GM23338 (cell line): ENCODE results near the gene GNAI1. TPM values are rescaled to one million over a fixed set of nuclear protein-coding genes. Genes with fewer than 3 reads are reported as not detected.
A peak's percentile ranks its signal among the peaks of the same experiment; 100 is the strongest.

ENCODE experiments used
- ATAC-seq: fragments of 200-7000 bp; cut with Tn5 transposase; 3 replicates; pipeline ENCODE4 v1.9.1; 2020
- DNase-seq: peaks from one replicate; pipeline ENCODE4 v3.0.0-alpha.2; 2015; ENCODE audit warnings: low spot score
- H2AFZ ChIP-seq: fragments of 200-600 bp; sonication (generic); 2 replicates; pipeline ENCODE4 v1.8.0; 2016; ENCODE audit warnings: antibody characterized with exemption, mild to moderate bottlenecking, moderate library complexity
- H3F3A ChIP-seq: fragments of 200-600 bp; sonication (generic); replicated peaks from 2 replicates; pipeline ENCODE4 v1.8.0; 2017; ENCODE audit warnings: antibody characterized with exemption, mixed run types, low read depth
- H3K27ac ChIP-seq: fragments of 200-600 bp; sonication (generic); 2 replicates; pipeline ENCODE4 v1.6.1; 2016; ENCODE audit warnings: low read depth
- H3K27me3 ChIP-seq: fragments of 200-600 bp; sonication (generic); 2 replicates; pipeline ENCODE4 v1.8.0; 2016; ENCODE audit warnings: mild to moderate bottlenecking, mixed run types, moderate library complexity; ENCODE audit not compliant: insufficient read depth
- H3K36me3 ChIP-seq: fragments of 200-600 bp; sonication (generic); 2 replicates; pipeline ENCODE4 v1.8.0; 2016; ENCODE audit warnings: mild to moderate bottlenecking; ENCODE audit not compliant: insufficient read depth
- H3K4me1 ChIP-seq: fragments of 200-600 bp; sonication (generic); 2 replicates; pipeline ENCODE4 v1.8.0; 2016; ENCODE audit warnings: mild to moderate bottlenecking, moderate library complexity; ENCODE audit not compliant: insufficient read depth
- H3K4me2 ChIP-seq: fragments of 200-600 bp; sonication (generic); 2 replicates; pipeline ENCODE4 v1.7.1; 2017; ENCODE audit warnings: mixed run types
- H3K4me3 ChIP-seq: fragments of 200-600 bp; sonication (generic); 2 replicates; pipeline ENCODE4 v1.6.1; 2016; ENCODE audit warnings: mixed run types
- H3K79me2 ChIP-seq: fragments of 200-600 bp; sonication (generic); replicated peaks from 2 replicates; pipeline ENCODE4 v1.8.0; 2017; ENCODE audit warnings: mild to moderate bottlenecking; ENCODE audit not compliant: insufficient read depth
- H3K9me2 ChIP-seq: fragments of 200-600 bp; sonication (generic); 2 replicates; pipeline ENCODE4 v1.8.0; 2017; ENCODE audit not compliant: insufficient read depth
- H4K20me1 ChIP-seq: fragments of 200-600 bp; sonication (generic); replicated peaks from 2 replicates; pipeline ENCODE4 v1.8.0; 2017; ENCODE audit warnings: mild to moderate bottlenecking; ENCODE audit not compliant: insufficient read depth
- H3K27ac Mint-ChIP-seq: 2 replicates; pipeline ENCODE4 v1.8.0; 2020; ENCODE audit warnings: inconsistent platforms, mild to moderate bottlenecking, moderate library complexity, mixed read lengths
- H3K27me3 Mint-ChIP-seq: 3 replicates; pipeline ENCODE4 v1.8.0; 2022; ENCODE audit warnings: low read depth, mild to moderate bottlenecking, moderate library complexity, mixed read lengths, inconsistent platforms; ENCODE audit not compliant: insufficient read depth, poor library complexity
- H3K36me3 Mint-ChIP-seq: 3 replicates; pipeline ENCODE4 v1.8.0; 2021; ENCODE audit warnings: low read depth, mild to moderate bottlenecking, inconsistent platforms, moderate library complexity, mixed read lengths
- H3K4me1 Mint-ChIP-seq: 3 replicates; pipeline ENCODE4 v1.8.0; 2020; ENCODE audit warnings: mild to moderate bottlenecking, inconsistent platforms, mixed read lengths
- H3K4me3 Mint-ChIP-seq: 3 replicates; pipeline ENCODE4 v1.8.0; 2021; ENCODE audit warnings: moderate library complexity, mild to moderate bottlenecking, inconsistent platforms, mixed read lengths
- H3K9me3 Mint-ChIP-seq: 3 replicates; pipeline ENCODE4 v1.8.0; 2020; ENCODE audit warnings: moderate library complexity, mild to moderate bottlenecking, inconsistent platforms, mixed read lengths
- NANOG ChIP-seq: IDR thresholded peaks from 2 replicates; pipeline ENCODE4 v1.6.1; 2016; ENCODE audit warnings: antibody characterized with exemption, borderline replicate concordance
- polyA plus RNA-seq: library from polyadenylated mRNA; unstranded; fragments of >200 nt; fragmentation: Nextera tagmentation; extraction: Ambion mirVana; gene quantifications from 2 replicates; pipeline ENCODE4 v1.2.1, GENCODE V29; 2016
- total RNA-seq: library from RNA; depleted of rRNA; stranded (reverse); fragments of >200 nt; shearing (Covaris generic); gene quantifications from 2 replicates; pipeline ENCODE4 v1.2.3, GENCODE V29; 2014
- TF ChIP-seq, protein P1 (sequence below), 2 experiments: fragments of 200-600 bp in 1 of 2; sonication (generic) in 1 of 2; conservative IDR thresholded peaks; 2 replicates each; pipeline versions ENCODE4 v1.5.1 to v1.6.1; 2016 to 2017; ENCODE audit warnings: antibody characterized with exemption in 2 of 2, low read depth in 2 of 2, mild to moderate bottlenecking in 2 of 2, moderate library complexity in 1 of 2
- TF ChIP-seq, protein P2 (sequence below): fragments of 250-450 bp; sonication (Bioruptor Pico); IDR thresholded peaks from 2 replicates; pipeline ENCODE4 v1.5.0; 2020; ENCODE audit warnings: mild to moderate bottlenecking, moderate library complexity

GNAI1 gene
- total and polyA plus RNA-seq, 2 experiments from 2014 or later: 31.3 to 36.9 TPM

DNA sequence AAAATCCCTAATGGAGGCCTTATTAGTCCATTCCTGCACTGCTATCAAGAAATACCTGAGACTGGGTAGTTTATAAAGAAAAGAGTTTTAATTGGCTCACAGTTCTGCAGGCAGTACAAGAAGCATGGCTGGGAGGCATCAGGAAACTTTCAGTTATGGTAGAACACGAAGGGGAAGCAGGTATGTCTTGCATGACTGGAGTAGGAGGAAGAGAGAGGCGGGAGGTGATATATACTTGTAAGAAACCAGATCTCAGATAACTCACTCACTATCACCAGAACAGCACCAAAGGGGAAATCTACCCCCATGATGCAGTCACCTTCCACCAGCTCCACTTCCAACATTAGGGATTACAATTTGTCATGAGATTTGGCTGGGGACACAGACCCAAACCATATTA, 35.8 kb downstream of the GNAI1 start:
- TF ChIP-seq, protein P1, sequence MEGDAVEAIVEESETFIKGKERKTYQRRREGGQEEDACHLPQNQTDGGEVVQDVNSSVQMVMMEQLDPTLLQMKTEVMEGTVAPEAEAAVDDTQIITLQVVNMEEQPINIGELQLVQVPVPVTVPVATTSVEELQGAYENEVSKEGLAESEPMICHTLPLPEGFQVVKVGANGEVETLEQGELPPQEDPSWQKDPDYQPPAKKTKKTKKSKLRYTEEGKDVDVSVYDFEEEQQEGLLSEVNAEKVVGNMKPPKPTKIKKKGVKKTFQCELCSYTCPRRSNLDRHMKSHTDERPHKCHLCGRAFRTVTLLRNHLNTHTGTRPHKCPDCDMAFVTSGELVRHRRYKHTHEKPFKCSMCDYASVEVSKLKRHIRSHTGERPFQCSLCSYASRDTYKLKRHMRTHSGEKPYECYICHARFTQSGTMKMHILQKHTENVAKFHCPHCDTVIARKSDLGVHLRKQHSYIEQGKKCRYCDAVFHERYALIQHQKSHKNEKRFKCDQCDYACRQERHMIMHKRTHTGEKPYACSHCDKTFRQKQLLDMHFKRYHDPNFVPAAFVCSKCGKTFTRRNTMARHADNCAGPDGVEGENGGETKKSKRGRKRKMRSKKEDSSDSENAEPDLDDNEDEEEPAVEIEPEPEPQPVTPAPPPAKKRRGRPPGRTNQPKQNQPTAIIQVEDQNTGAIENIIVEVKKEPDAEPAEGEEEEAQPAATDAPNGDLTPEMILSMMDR (conservative IDR thresholded peaks at IDR 0.05; ENCODE audit: low read depth in 2 of 2): no peak
- no peak overlapping the region for H2AFZ ChIP-seq
- peaks cover 86% of the 10 kb centered on the region for H3K79me2 ChIP-seq
- Mint-ChIP-seq H3K27ac (no peak overlapping the region), H3K36me3 (peaks cover 31% of the 10 kb centered on the region; the same call in 2 of the 3 replicates), H3K9me3 (peaks cover 16% of the 10 kb centered on the region), H3K27me3 (no peaks in the 10 kb centered on the region), H3K4me3 (no peak overlapping the region), H3K4me1 (peaks cover 40% of the 10 kb centered on the region)
- peaks cover 56% of the 10 kb centered on the region for H3K4me1 ChIP-seq
- no peaks in the 10 kb centered on the region for H3K9me2 ChIP-seq
- no peak for ATAC-seq
- H3K4me3 ChIP-seq: no peak overlapping the region
- H4K20me1 ChIP-seq: no peaks in the 10 kb centered on the region
- no peaks in the 10 kb centered on the region for H3K27me3 ChIP-seq
- DNase-seq: no peak
- H3F3A ChIP-seq: no peaks in the 10 kb centered on the region
- no peak overlapping the region for H3K27ac ChIP-seq
- H3K36me3 ChIP-seq: no peaks in the 10 kb centered on the region
- H3K4me2 ChIP-seq: no peak overlapping the region

DNA sequence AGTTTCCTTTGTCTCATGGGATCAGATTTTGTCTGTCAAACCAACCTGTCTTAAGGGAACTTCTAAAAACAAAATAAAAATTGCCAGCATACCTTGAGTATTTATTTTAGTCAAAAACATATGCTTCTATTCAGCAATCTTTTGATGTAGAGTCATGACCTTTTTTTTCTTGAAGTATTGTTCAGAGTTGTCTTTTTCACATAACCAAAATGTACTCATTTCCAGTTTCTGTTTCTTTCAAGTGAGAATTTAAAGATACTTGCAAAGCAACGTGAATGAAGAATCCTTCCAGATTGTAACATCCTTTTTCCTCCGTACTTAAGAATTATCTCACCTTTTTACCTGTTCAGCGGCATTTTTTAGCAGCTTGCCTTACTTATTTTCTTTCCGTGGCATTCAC, 37.8 kb downstream of the GNAI1 start:
- Mint-ChIP-seq H3K36me3 (peaks cover 31% of the 10 kb centered on the region; the same call in 2 of the 3 replicates), H3K4me3 (no peak overlapping the region), H3K27ac (peak overlapping the region; percentile 33; the same call in 1 of the 2 replicates), H3K27me3 (no peaks in the 10 kb centered on the region), H3K9me3 (peaks cover 16% of the 10 kb centered on the region), H3K4me1 (peaks cover 37% of the 10 kb centered on the region)
- DNase-seq: no peak
- H3K27me3 ChIP-seq: no peaks in the 10 kb centered on the region
- TF ChIP-seq NANOG: no peak
- TF ChIP-seq, protein P2, sequence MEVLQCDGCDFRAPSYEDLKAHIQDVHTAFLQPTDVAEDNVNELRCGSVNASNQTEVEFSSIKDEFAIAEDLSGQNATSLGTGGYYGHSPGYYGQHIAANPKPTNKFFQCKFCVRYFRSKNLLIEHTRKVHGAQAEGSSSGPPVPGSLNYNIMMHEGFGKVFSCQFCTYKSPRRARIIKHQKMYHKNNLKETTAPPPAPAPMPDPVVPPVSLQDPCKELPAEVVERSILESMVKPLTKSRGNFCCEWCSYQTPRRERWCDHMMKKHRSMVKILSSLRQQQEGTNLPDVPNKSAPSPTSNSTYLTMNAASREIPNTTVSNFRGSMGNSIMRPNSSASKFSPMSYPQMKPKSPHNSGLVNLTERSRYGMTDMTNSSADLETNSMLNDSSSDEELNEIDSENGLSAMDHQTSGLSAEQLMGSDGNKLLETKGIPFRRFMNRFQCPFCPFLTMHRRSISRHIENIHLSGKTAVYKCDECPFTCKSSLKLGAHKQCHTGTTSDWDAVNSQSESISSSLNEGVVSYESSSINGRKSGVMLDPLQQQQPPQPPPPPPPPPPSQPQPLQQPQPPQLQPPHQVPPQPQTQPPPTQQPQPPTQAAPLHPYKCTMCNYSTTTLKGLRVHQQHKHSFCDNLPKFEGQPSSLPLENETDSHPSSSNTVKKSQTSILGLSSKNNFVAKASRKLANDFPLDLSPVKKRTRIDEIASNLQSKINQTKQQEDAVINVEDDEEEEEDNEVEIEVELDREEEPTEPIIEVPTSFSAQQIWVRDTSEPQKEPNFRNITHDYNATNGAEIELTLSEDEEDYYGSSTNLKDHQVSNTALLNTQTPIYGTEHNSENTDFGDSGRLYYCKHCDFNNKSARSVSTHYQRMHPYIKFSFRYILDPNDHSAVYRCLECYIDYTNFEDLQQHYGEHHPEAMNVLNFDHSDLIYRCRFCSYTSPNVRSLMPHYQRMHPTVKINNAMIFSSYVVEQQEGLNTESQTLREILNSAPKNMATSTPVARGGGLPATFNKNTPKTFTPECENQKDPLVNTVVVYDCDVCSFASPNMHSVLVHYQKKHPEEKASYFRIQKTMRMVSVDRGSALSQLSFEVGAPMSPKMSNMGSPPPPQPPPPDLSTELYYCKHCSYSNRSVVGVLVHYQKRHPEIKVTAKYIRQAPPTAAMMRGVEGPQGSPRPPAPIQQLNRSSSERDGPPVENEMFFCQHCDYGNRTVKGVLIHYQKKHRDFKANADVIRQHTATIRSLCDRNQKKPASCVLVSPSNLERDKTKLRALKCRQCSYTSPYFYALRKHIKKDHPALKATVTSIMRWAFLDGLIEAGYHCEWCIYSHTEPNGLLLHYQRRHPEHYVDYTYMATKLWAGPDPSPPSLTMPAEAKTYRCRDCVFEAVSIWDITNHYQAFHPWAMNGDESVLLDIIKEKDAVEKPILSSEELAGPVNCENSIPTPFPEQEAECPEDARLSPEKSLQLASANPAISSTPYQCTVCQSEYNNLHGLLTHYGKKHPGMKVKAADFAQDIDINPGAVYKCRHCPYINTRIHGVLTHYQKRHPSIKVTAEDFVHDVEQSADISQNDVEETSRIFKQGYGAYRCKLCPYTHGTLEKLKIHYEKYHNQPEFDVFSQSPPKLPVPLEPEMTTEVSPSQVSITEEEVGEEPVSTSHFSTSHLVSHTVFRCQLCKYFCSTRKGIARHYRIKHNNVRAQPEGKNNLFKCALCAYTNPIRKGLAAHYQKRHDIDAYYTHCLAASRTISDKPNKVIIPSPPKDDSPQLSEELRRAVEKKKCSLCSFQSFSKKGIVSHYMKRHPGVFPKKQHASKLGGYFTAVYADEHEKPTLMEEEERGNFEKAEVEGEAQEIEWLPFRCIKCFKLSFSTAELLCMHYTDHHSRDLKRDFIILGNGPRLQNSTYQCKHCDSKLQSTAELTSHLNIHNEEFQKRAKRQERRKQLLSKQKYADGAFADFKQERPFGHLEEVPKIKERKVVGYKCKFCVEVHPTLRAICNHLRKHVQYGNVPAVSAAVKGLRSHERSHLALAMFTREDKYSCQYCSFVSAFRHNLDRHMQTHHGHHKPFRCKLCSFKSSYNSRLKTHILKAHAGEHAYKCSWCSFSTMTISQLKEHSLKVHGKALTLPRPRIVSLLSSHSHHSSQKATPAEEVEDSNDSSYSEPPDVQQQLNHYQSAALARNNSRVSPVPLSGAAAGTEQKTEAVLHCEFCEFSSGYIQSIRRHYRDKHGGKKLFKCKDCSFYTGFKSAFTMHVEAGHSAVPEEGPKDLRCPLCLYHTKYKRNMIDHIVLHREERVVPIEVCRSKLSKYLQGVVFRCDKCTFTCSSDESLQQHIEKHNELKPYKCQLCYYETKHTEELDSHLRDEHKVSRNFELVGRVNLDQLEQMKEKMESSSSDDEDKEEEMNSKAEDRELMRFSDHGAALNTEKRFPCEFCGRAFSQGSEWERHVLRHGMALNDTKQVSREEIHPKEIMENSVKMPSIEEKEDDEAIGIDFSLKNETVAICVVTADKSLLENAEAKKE (CRISPR knock-in tag): no peak
- peaks cover 82% of the 10 kb centered on the region for H3K79me2 ChIP-seq
- peak overlapping the region; percentile 5; the same call in 1 of the 2 replicates for H3K4me3 ChIP-seq
- H2AFZ ChIP-seq: no peak overlapping the region
- no peaks in the 10 kb centered on the region for H4K20me1 ChIP-seq
- H3K4me1 ChIP-seq: peaks cover 43% of the 10 kb centered on the region
- H3K27ac ChIP-seq: peak overlapping the region; percentile 36; the same call in 1 of the 2 replicates
- H3K36me3 ChIP-seq: no peaks in the 10 kb centered on the region
- peak overlapping the region; percentile 25 for H3K4me2 ChIP-seq
- no peaks in the 10 kb centered on the region for H3F3A ChIP-seq
- no peak for ATAC-seq
- H3K9me2 ChIP-seq: no peaks in the 10 kb centered on the region
